HG02623 (cell line): Measurements from ENCODE around the gene RBM47.
"Not testable (repeated sequence)": the region's sequence is repeated elsewhere in the genome, so short reads cannot be mapped to it uniquely, and the experiment has no call there.

Experiments used
- ATAC-seq: cut with Tn5 transposase; IDR thresholded peaks from one replicate; pipeline ENCODE4 v1.9.1; 2021; ENCODE audit warnings: moderate library complexity; ENCODE audit not compliant: unreplicated experiment

Gene RBM47

GRCh38 chr4:40564815-40565483 is 64.7 kb downstream of the RBM47 start:
- ATAC-seq, result no peak

GRCh38 chr4:40564004-40564403 is 65.7 kb downstream of the RBM47 start:
- no peak for ATAC-seq

GRCh38 chr4:40563401-40563800 is 66.3 kb downstream of the RBM47 start:
- no peak for ATAC-seq

GRCh38 chr4:40562681-40563080 is 67.0 kb downstream of the RBM47 start:
- no peak for ATAC-seq

- ATAC-seq, result no peak
Measured at GRCh38 chr4:40562208-40562607, 67.5 kb downstream of the RBM47 start.

- ATAC-seq, result not testable (repeated sequence)
Measured at GRCh38 chr4:40561543-40562177, 68.0 kb downstream of the RBM47 start.

GRCh38 chr4:40559585-40560465 is 69.8 kb downstream of the RBM47 start:
- no peak for ATAC-seq

GRCh38 chr4:40557736-40558135 is 71.9 kb downstream of the RBM47 start:
- no peak for ATAC-seq

GRCh38 chr4:40555176-40555900 is 74.3 kb downstream of the RBM47 start:
- ATAC-seq, result no peak

GRCh38 chr4:40554641-40555040 is 75.0 kb downstream of the RBM47 start:
- not testable (repeated sequence) for ATAC-seq

- no peak for ATAC-seq
Measured at GRCh38 chr4:40553995-40554394, 75.7 kb downstream of the RBM47 start.

GRCh38 chr4:40552536-40552935 is 77.1 kb downstream of the RBM47 start:
- no peak for ATAC-seq

GRCh38 chr4:40551568-40552136 is 78.0 kb downstream of the RBM47 start:
- not testable (repeated sequence) for ATAC-seq

- peak; percentile 60 for ATAC-seq
Measured at GRCh38 chr4:40550948-40551462, 78.7 kb downstream of the RBM47 start.

- ATAC-seq, result no peak
Measured at GRCh38 chr4:40550196-40550595, 79.5 kb downstream of the RBM47 start.

GRCh38 chr4:40548256-40548655 is 81.4 kb downstream of the RBM47 start:
- no peak for ATAC-seq

- ATAC-seq, result no peak
Measured at GRCh38 chr4:40547789-40548132, 81.9 kb downstream of the RBM47 start.

GRCh38 chr4:40546969-40547788 is 82.5 kb downstream of the RBM47 start:
- no peak for ATAC-seq

GRCh38 chr4:40546506-40546905 is 83.2 kb downstream of the RBM47 start:
- ATAC-seq, result no peak

- ATAC-seq, result not testable (repeated sequence)
Measured at GRCh38 chr4:40545487-40545886, 84.2 kb downstream of the RBM47 start.
